NAMALWA (cell line): Measurements from ENCODE around the gene ABT1.

Experiments
- DNase-seq: peaks from one replicate; pipeline ENCODE4 v3.0.0-alpha.2; 2015; ENCODE audit warnings: low spot score

ABT1 gene

DNA sequence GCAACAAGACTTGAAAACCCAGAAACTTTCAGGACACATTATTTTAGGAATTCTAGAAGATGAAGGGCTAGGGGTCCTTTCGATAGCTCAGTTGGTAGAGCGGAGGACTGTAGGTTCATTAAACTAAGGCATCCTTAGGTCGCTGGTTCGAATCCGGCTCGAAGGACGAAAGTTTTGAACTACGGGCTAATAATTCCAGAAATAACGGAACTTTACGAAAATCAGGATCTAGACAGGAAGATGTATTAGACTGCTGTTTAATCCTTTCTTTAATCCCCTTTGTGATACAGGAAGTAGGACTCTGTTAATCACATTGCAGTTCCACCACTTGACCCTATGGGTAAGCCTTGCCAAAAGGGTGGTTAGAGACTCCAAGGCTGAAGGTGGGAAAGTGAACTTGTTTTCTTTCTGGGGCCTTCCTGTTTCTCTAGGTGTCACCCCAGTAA is 21.2 kb upstream of the ABT1 start:
- no peak for DNase-seq

DNA sequence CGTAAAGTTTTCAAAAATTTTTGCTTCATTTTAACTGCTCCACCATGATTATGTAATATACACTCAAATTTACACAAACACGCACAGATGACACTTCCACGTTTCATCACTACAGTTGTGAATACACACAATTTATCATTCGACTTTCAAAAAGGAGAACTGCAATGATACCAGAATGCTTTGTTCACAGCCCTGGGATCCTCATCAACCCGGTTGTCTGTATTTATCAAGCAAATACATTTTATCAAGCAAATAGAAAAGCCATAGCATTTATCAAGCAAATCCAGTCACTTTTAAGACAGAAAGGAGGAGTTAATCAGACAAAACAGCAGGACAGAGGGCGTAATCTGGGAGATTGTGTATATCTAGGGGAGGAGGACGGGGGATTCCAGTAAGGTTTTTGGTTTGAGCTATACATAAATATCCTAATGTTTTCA is 20.3 kb upstream of the ABT1 start:
- no peak for DNase-seq

DNA sequence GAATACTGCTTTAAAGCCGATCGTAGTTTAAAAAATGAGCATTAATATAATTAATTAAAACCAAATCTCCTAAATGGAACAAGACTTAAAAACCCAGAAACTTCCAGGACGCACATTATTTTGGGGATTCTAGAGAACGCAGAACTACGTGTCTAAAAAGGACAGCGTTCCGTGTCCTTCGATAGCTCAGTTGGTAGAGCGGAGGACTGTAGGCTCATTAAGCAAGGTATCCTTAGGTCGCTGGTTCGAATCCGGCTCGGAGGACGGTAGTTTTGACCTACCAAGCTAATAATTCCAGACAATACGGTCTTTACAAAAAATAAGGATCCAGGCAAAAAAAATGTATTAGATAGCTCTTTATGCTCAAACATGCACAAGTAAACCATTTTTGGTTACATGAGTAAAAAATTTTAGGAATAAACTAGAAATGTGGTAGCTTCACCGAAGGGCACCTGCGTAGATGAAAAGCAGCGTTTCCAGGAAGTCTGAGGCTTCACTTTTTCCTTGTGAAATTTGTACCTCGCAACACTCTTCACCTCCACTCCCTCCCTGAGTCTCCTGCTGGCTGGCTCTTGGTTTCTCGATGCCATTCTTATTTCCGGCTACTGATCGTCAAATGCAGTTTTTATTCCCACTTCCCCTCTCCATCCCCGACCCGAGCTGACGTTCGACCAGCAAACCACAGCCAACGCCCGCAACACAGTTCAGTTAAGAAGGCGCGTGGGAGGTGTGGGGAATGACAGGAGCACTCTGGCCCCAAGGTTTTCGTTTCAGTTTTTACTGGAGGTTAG is 19.6 kb upstream of the ABT1 start:
- DNase-seq = no peak

DNA sequence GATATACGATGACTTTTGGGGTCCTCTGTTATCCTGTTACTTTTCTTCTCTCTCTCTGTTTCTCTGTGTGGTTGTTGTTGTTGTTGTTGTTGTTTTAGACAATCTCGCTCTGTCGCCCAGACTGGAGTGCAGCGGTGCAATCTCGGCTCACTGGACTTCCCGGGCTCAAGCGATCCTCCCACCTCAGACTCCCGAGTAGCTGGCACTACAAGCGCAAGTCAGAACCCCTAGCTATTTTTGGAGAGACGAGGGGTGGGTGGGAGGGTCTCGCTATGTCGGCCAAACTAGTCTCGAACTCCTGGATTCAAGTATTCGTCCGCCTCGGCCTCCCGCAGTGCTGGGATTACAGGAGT is 19.1 kb upstream of the ABT1 start:
- DNase-seq = no peak

DNA sequence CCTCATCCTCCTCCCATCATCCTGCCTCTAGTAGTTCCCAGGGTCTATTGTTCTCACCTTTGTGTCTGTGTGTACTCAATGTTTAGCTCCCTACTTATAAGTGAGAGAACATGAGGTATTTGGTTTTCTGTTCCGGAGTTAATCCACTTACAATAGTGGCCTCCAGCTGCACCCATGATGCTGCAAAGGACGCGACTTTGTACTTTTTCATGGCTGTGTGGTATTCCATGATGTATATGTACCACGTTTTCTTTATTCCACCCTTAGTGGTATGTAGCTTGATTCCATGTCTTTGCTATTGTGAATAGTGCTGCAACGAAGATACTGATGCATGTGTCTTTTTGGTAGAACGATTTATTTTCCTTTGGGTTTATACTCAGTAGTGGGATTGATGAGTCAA is 18.5 kb upstream of the ABT1 start:
- DNase-seq = no peak

DNA sequence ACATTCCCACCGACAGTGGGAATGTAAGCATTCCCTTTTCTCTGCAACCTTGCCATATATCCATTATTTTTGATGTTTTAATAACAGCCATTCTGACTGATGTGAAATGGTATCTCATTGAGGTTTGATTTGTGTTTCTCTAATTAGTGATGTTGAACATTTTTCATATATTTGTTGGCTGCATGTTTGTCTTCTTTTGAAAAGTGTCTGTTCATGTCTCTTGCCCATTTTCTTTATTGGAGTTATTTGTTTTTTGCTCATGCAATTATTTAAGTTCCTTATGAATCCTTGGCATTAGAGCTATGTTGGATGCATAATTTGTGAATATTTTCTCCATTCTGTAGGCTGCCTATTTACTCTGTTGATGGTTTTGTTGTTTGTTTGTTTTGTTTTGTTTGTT is 18.0 kb upstream of the ABT1 start:
- DNase-seq = no peak

DNA sequence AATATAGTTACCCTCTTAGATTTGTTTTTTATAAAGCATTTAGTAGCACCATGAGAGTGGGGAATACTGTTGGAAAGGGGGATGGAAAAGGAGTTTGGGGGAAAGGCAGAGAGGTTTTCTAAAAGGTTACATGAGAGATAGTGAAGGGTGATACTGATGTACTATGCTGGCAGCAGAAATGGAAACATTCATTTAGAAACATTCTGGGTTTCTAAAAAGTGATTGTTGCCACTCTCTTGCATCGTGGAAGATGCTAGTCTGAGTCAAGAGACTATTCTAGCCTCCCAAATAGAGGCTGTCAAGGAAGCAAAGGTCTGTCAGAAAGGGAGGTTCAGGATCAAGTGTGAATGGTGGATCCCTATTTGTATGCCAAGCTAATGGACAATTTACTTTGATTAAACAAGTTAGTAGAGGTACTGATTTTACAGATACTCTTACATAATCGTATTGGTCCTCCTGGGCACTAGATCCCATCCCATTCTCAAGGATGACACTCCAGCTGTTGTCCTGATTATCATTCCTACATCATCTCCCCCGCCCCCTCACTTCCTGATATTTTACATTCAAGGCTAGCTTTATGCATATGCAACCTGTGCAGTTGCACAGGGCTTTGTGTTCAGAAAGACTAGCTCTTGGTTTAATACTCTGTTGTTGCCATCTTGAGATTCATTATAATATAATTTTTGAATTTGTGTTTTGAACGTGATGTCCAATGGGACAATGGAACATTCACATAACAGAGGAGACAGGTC is 15.4 kb upstream of the ABT1 start:
- DNase-seq = no peak

DNA sequence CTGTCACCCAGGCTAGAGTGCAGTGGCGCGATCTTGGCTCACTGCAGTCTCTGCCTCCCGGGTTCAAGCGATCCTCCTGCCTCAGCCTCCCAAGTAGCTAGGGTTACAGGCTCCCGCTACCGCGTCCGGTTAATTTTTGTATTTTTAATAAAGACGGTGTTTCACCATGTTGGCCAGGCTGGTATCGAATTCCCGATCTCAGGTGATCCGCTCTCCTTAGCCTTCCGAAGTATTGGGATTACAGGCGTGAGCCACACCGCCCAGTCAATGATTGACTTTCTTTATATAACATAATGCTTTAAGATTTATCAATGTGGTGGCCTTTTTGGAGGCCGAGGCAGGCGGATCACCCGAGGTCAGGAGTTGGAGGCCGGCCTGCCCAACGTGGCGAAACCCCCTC is 7.8 kb upstream of the ABT1 start:
- DNase-seq = no peak

DNA sequence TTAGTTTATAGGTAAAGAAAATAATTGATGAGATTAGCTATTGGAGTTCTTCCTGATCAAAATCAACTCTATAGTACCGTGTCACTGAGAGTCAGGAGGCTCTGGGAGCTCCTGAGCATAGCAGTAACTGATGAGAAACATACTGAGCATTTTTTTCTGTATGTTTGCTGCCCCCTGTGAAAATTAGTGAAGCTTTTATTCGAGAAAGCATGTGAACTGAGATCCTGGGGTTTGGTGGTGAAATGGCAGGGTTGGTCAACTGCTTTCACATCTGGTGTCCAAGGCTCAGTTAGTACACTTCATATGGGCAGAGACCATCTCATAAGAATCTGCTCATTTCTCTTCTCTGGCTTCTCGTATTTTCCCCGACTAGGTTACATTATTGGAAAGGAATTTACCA is 4.1 kb upstream of the ABT1 start:
- DNase-seq = peak; percentile 57

DNA sequence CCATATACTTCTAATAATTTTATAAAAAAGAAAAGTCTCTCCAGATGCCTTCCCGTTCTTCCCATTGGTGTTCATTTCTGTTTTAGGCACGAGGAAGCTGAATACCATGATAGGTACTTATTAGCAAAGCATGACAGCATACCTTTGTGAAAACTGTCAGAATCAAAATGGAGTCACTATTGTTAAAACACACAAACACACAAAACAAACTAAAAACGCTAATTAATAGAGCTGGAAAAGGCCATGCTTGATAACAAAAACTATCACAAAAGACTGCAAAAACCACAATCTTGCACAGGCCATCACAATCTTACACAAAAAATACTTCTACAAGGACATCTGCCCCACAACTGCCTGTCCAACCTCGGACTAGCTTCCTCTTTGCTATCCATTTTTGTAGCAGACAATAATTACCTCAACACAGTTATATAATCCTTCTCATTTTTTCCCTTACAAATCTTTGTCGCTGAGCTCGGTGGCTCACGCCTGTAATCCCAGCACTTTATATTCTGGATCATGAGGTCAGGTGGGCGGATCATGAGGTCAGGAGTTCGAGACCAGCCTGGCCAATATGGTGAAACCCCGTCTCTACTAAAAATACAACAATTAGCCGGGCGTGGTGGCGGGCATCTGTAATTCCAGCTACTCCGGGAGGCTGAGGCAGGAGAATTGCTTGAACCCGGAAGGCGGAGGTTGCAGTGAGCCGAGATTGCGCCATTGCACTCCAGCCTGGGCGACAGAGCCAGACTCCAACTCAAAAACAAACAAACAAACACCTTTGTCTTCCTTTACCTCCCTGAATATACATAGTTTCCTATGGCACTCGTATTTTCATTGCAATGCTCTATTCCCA is 3.2 kb upstream of the ABT1 start:
- no peak for DNase-seq

DNA sequence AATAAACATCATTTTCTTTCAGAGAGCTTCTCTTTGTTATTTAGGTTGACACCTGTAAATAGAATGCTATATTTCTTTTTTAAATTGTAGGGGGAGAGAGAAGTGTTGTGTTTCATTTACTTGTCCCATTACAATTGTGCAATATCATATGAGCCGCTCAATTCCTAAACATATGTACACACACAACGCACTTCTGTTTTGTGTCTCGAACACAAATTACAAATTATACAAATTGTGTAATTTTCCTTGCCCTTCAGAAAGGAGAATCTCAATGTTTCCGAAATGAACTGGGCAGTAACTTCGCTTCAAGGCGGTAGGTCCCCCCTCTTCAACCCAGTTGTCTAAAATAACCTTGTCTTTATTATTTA is 2.6 kb upstream of the ABT1 start:
- no peak for DNase-seq

DNA sequence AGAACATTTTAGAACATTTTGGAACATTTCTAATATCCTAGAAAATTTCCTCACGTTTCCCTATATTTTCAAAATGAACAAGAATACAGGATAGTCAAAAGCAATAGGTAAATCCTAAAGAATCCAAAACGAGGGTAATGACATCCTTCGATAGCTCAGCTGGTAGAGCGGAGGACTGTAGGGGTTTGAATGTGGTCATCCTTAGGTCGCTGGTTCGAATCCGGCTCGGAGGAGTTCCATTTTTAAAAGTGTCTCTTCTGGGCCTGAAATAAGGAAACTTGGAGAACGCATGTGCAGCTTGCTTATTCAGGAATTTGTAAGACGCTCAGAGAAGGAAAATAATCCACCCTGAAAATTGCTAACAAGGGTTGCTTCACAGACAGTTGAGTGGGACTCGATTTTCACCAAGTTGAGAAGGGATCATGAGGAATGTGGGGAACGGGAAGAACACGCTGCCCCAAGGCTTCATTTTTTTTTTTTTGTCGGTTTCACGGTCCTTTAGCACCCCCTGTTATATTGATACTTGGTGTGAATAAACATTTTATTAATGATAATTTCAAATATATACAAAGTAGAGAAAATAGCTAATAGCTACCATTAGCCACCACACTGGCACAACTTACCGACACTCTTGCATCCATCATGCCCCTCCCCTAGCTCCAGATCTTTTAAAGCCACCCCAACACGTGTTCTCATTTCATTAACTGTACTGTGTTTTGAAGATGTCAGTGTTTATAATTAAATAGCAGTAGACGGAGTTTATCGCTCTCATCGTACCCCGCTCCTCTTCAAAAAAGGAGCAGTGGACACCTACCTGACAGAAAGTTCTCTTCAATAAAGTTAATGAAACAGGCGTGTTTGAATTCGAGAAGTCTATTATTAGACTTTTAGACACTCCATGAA is 1.8 kb upstream of the ABT1 start:
- DNase-seq = no peak

DNA sequence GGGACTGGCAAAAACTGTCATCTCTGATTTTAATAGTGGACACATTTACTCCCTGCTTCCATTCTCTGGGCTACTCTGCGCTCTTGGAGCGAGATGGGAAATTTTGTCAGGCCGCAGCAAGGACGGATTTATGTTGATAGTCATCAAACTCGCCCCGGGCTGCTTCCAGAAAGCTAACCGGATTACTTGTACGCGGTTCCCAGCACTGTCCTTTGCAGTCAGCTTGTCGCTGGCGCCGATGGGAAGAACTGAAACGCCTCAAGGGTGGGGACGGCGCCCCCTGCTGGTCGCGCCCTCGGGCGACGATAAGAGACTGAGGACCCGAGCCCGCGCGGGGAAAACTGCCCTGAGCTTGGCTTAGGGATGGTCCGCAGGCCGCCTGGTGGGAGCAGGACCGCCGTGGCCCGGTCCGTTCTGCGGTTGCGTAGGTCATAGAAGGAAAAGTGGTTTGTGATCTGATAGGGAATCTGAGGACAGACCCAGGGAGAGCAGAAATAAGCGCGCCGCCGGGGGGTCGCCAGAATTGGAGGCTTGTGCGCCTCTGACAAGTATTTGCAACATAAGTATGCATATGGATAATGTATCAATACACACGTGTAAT is 984 bp upstream of the ABT1 start:
- peak; percentile 92 for DNase-seq

DNA sequence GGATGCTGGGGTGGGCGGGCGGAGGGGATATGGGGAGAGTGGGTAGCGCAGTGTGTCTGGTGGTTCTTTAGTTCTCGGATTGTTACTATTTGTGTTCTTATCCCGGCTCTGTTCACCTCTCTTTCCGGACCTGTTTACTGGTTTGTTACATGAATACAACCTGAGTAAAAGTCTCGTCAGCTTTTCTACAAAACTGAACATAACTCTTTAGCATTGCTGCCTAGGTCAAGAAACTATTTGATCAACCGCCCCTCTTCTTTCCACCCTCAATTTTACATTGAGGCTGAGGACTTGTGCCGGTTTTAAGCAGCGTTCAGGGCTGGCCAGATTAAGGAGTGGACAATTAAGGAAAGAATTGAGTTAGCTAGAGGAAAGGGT is 625 bp downstream of the ABT1 start:
- DNase-seq = no peak

DNA sequence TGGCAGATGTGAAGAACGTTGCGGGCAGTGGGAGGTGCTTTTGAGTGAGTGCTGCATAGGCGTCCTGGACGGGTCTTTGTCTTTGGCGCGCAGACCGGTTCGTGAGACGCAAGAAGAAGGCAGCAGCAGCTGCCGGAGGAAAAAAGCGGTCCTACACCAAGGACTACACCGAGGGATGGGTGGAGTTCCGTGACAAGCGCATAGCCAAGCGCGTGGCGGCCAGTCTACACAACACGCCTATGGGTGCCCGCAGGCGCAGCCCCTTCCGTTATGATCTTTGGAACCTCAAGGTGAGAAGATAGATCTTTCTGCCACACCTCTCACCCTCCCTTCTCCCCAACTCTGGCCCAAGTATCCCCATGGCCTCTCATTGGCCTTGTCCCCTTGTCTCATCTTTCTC is 1.1 kb downstream of the ABT1 start:
- no peak for DNase-seq

DNA sequence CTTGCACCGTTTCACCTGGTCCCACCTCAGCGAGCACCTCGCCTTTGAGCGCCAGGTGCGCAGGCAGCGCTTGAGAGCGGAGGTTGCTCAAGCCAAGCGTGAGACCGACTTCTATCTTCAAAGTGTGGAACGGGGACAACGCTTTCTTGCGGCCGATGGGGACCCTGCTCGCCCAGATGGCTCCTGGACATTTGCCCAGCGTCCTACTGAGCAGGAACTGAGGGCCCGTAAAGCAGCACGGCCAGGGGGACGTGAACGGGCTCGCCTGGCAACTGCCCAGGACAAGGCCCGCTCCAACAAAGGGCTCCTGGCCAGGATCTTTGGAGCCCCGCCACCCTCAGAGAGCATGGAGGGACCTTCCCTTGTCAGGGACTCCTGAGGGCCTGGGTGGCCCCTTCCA is 1.5 kb downstream of the ABT1 start:
- DNase-seq = no peak

DNA sequence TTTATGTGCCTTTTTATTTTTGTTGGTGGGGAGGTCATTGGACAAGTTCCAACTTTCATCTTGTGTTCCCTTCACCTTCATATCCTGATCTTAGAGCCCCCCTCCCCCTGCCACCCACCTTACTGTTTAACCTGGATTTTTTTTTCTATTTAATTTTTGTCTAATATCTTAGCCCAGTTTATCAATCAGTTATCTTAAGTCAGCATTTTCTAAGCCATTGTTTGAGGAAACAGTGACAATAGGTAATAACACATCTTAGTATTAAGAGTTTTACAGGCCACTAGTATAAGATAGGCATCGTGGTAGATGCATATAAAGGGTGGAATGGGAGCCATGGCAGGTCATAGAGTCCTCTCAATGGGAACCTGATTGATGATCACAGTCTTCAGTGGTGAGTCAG is 2.4 kb downstream of the ABT1 start:
- DNase-seq = no peak

DNA sequence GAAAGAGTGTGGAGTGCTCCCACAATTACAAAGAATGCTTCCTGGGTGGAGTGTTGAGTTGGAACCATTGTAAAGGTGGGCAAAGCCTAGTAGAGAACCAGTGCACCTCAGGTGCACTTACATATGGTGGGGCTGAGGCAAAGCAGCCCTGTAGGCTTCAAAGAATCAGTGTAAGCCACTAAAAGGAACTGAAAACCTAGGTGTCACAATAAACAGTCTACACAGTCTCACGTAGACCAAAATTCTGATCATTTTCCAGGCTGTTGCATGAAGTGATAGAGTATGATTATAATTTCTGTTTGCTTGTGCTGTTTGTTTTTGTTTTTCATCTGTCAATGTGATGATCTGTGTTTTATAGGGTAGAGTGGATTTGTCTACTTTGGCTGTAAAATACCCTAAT is 2.8 kb downstream of the ABT1 start:
- DNase-seq = no peak

DNA sequence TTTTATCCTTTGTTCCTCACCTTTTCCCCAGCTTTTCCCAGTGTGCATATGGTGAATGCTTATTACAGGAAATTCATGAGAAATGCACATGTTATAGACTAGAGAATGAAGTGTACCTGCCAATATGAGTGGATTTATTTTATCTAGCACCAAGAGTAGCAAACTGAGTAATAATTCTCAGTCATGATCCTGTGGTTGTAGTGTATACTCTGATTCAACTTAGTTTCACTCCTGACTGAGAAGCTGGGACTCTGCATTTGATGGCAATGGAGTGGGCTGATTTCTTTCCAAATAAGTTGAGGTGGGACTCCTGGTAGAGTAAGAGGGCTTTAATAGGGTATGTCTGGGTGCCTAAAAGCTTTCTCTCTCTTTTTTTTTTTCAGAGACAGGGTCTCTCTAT is 4.0 kb downstream of the ABT1 start:
- DNase-seq = no peak

DNA sequence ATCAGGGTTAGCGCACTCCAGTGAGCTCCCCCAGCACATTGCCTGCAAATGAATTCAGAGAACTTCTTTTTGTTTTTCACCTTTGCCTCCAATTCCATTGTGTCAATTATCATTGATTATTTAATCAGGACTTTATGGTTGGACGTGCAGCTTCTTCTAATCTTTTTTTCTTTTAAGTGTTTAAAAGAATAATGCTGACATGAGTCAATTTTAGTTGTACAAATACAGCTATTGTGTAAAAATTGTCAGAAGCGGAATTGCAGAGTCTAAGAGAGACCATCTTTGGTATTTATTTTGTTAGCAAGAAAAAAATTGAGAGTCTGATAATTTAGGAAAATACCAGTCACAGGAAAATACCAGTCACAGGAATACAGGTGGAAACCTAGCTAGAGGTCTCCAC is 5.5 kb downstream of the ABT1 start:
- no peak for DNase-seq

DNA sequence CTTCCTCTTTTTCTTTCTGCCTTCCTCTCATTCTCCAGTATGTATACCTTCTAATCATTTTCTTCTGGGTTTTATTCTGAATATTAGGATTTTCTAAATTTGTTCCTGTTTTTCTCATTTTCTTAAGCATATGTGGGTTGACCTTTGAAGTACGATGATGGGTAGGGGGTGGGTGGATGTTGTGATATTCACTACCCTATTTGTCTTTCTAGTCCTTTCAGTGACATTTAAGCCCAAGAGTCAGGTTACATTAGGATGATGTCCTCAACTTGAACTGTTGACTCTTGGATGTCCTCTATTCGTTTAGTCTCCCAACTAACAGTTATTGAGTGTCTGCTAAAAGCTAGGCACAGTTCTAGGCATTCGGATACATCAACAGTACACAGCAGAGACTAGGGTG is 7.3 kb downstream of the ABT1 start:
- no peak for DNase-seq

DNA sequence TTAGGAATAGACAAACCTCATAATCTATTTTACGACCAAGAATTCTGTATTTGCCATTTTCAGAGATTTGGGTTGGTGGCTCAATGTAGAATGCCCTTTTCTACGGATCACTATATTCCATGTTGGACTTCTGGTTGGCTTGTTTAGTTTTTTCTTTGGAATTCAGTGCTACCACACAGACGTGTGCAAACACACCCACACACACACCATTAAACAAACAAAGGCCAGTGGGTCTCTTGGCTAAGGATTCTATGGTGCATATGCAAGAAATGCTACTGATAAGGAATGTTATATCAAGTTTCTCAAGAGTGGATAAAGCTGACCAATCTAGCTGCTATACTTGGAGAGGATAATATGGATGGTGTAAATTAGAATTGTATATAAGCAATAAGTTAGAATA is 8.0 kb downstream of the ABT1 start:
- no peak for DNase-seq
